Lung (tissue), 12 donors: ENCODE results near the gene PRR15. TPM values are rescaled to one million over a fixed set of nuclear protein-coding genes. Genes with fewer than 3 reads are reported as not detected.

Experiments
- ATAC-seq: fragments of 200-7000 bp; cut with Tn5 transposase; one replicate; pipeline ENCODE4 v1.9.1; 2020; ENCODE audit warnings: moderate number of reproducible peaks; ENCODE audit not compliant: insufficient read depth, low FRiP score
- DNase-seq, 3 donors: peaks; one replicate each; pipeline ENCODE4 v3.0.0-alpha.2; 2013 to 2017
- H3K27ac ChIP-seq, 2 donors: one replicate each; pipeline ENCODE4 v1.5.1; 2013; ENCODE audit warnings: mild to moderate bottlenecking in 2 of 2, moderate library complexity in 2 of 2, control low read depth in 1 of 2, inconsistent platforms in 1 of 2, low read depth in 1 of 2, low read length in 1 of 2
- H3K27me3 ChIP-seq, 3 donors: one replicate each; pipeline ENCODE4 v1.5.1; 2013; ENCODE audit warnings: low read length in 2 of 3; ENCODE audit not compliant: control insufficient read depth in 3 of 3, insufficient read depth in 3 of 3
- H3K36me3 ChIP-seq, 4 donors: one replicate each; pipeline ENCODE4 v1.5.1; 2013; ENCODE audit warnings: low read length in 4 of 4, mild to moderate bottlenecking in 1 of 4, moderate library complexity in 1 of 4; ENCODE audit not compliant: control insufficient read depth in 4 of 4, insufficient read depth in 4 of 4
- H3K4me1 ChIP-seq, 5 donors: one replicate each; pipeline ENCODE4 v1.5.1; 2013; ENCODE audit warnings: low read length in 5 of 5, mild to moderate bottlenecking in 2 of 5, moderate library complexity in 1 of 5; ENCODE audit not compliant: control insufficient read depth in 5 of 5, insufficient read depth in 5 of 5
- H3K4me3 ChIP-seq: one replicate; pipeline ENCODE4 v1.5.1; 2013; ENCODE audit warnings: mild to moderate bottlenecking, control low read depth, moderate library complexity
- H3K9ac ChIP-seq, 2 donors: one replicate each; pipeline ENCODE4 v1.5.1; 2013; ENCODE audit warnings: low read length in 2 of 2, control low read depth in 1 of 2; ENCODE audit not compliant: insufficient read depth in 1 of 2
- H3K9me3 ChIP-seq, 4 donors: one replicate each; pipeline ENCODE4 v1.5.1; 2013; ENCODE audit warnings: low read length in 3 of 4, mild to moderate bottlenecking in 1 of 4, moderate library complexity in 1 of 4; ENCODE audit not compliant: control insufficient read depth in 4 of 4, insufficient read depth in 3 of 4
- CTCF ChIP-seq: IDR thresholded peaks from 2 replicates; pipeline ENCODE4 v1.5.1; 2012; ENCODE audit warnings: mild to moderate bottlenecking; ENCODE audit errors: control extremely low read depth, extremely low read depth
- WGBS, 2 donors: extraction: QIAGEN DNeasy Blood & Tissue Kit; methylation state at CpG; one replicate each; pipeline ENCODE4 v1.1.7; 2013; 5-methylcytosine and 5-hydroxymethylcytosine counted together
- polyA plus RNA-seq, 2 donors: library from polyadenylated mRNA; stranded (reverse); fragments of 200-250 nt; gene quantifications; one replicate each; pipeline ENCODE4 v1.2.1, GENCODE V29; 2013
- total RNA-seq, 2 donors: library from RNA; depleted of rRNA in 1 of 2; stranded (reverse); fragments of >200 nt in 1 of 2; gene quantifications; one replicate each; pipeline ENCODE4 v1.2.1, GENCODE V29; 2014 to 2021
- donor health status: control.
- donor health status: control.
- donor health status: Bipolar disorder and iron deficiency.
- donor health status: healthy.
- donor health status: DM: yes; HTN: yes; CAD: no.

Gene PRR15
- total and polyA plus RNA-seq, 4 donors, result 0.71 to 11.4 (median 7.0) TPM

GRCh38 chr7:29588900-29589696 is 25.5 kb downstream of the PRR15 start:
- ATAC-seq (peak; percentile 41), DNase-seq (peak in 2 of 3 donors; percentile 28 to 46)
- no peak overlapping the region for H3K4me3 ChIP-seq
- peaks cover 0 to 34% (median 0%) of the 10 kb centered on the region in 3 donors for H3K27me3 ChIP-seq
- WGBS, 2 donors, result 31 to 43% methylated on average over 8 of the region's 8 CpGs
- H3K9ac ChIP-seq, result no peak overlapping the region
- H3K9me3 ChIP-seq, result no peaks in the 10 kb centered on the region
- no peaks in the 10 kb centered on the region for H3K4me1 ChIP-seq
- H3K36me3 ChIP-seq, result no peaks in the 10 kb centered on the region
- TF ChIP-seq CTCF, result peak; percentile 47
- H3K27ac ChIP-seq, result no peak overlapping the region

DNA sequence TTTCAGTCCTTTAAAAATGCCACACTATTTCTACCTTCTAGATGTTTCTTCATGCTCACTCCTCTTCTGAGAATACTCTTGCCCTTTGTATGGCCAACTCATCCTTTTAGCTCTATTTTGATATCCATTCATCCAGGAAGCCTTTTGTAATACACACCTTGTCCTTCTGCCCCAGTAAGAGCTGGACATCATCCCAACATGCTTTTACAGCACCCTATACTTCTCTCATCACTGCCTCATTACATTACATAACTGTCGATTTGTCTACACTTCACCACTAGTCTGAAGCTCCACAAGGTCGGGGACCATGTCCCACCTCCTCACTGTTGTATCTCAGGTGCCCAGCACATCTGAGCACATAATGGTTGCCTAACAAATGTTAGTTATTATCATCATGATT is 29.2 kb downstream of the PRR15 start:
- no peak for TF ChIP-seq CTCF
- ATAC-seq (no peak), DNase-seq (no peak)
- Histone ChIP-seq H3K36me3 (no peaks in the 10 kb centered on the region), H3K9me3 (no peaks in the 10 kb centered on the region), H3K27me3 (peaks cover 0 to 35% (median 0%) of the 10 kb centered on the region in 3 donors), H3K4me3 (no peak overlapping the region), H3K27ac (no peak overlapping the region), H3K4me1 (no peaks in the 10 kb centered on the region), H3K9ac (no peak overlapping the region)
- 87 to 89% methylated on average over 2 of the region's 2 CpGs for WGBS, 2 donors

DNA sequence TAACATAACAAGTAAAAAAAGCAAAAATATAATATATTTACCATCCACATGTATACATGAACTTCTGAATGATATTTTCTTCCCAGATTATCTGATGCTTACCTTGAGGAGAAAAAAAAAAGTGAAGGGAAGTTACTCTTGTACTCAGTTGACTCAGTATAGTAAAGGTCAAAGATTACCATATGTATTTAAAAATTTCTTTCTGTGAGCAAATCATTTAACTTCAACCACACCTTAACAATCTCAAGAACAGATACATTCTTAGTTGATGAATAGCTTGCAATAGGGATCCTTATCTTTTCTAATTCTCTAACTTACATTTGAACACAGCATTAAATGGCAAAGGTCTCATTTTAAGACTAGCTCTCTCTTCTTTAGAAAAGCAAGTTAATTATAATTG is 29.8 kb downstream of the PRR15 start:
- no peak for DNase-seq
- ATAC-seq, result no peak
- Histone ChIP-seq H3K4me1 (no peaks in the 10 kb centered on the region), H3K4me3 (no peak overlapping the region), H3K36me3 (no peaks in the 10 kb centered on the region), H3K27ac (no peak overlapping the region), H3K9me3 (no peaks in the 10 kb centered on the region), H3K27me3 (peaks cover 0 to 39% (median 0%) of the 10 kb centered on the region in 3 donors), H3K9ac (no peak overlapping the region)
- no peak for TF ChIP-seq CTCF
